Astrocyte (in vitro differentiated cells and primary cell): ENCODE measurements around the gene CREB3L2.

Experiments
- CTCF ChIP-seq: IDR thresholded peaks from 2 replicates; pipeline ENCODE4 v1.5.1; 2011; ENCODE audit warnings: low read depth, mild to moderate bottlenecking, inconsistent platforms, low read length, moderate library complexity; ENCODE audit not compliant: insufficient read depth
- EZH2 ChIP-seq: IDR thresholded peaks from 2 replicates; pipeline ENCODE4 v1.6.1; 2012; ENCODE audit warnings: mild to moderate bottlenecking, low read length, inconsistent platforms; ENCODE audit not compliant: insufficient read depth

- TF ChIP-seq CTCF = no peak
- TF ChIP-seq EZH2 = no peak
These were observed 39.4 kb downstream of the CREB3L2 start for GRCh38 chr7:137962491-137962874.
